SJCRH30 (cell line): Measurements from ENCODE around the gene PSRC1. TPM values are rescaled to one million over a fixed set of nuclear protein-coding genes. Genes with fewer than 3 reads are reported as not detected.

ENCODE experiments used
- DNase-seq, 2 experiments: peaks; one replicate each; pipeline ENCODE4 v3.0.0-alpha.2; 2015 to 2020
- H3K27ac ChIP-seq: fragments of 250-450 bp; sonication (Bioruptor Pico); 2 replicates; pipeline ENCODE4 v1.5.1; 2020; ENCODE audit warnings: mild to moderate bottlenecking, moderate library complexity
- H3K27me3 ChIP-seq: fragments of 250-450 bp; sonication (Bioruptor Pico); 2 replicates; pipeline ENCODE4 v1.5.1; 2020; ENCODE audit warnings: mild to moderate bottlenecking, moderate library complexity
- H3K36me3 ChIP-seq: fragments of 250-450 bp; sonication (Bioruptor Pico); 2 replicates; pipeline ENCODE4 v1.5.1; 2020; ENCODE audit warnings: mild to moderate bottlenecking, moderate library complexity
- H3K4me1 ChIP-seq: fragments of 250-450 bp; sonication (Bioruptor Pico); 2 replicates; pipeline ENCODE4 v1.5.1; 2020; ENCODE audit warnings: mild to moderate bottlenecking, moderate library complexity
- H3K4me3 ChIP-seq: fragments of 250-450 bp; sonication (Bioruptor Pico); 2 replicates; pipeline ENCODE4 v1.5.1; 2020; ENCODE audit warnings: mild to moderate bottlenecking, moderate library complexity
- H3K9me3 ChIP-seq: fragments of 250-450 bp; sonication (Bioruptor Pico); replicated peaks from 2 replicates; pipeline ENCODE4 v1.5.1; 2020; ENCODE audit warnings: mild to moderate bottlenecking, moderate library complexity
- total RNA-seq: library from RNA; depleted of rRNA; stranded (reverse); fragments of >200 nt; shearing (Covaris generic); gene quantifications from 2 replicates; pipeline ENCODE4 v1.2.3, GENCODE V29; 2014

The PSRC1 gene
- total RNA-seq, 1 experiment from 2014 or later, result 67.5 TPM

DNA sequence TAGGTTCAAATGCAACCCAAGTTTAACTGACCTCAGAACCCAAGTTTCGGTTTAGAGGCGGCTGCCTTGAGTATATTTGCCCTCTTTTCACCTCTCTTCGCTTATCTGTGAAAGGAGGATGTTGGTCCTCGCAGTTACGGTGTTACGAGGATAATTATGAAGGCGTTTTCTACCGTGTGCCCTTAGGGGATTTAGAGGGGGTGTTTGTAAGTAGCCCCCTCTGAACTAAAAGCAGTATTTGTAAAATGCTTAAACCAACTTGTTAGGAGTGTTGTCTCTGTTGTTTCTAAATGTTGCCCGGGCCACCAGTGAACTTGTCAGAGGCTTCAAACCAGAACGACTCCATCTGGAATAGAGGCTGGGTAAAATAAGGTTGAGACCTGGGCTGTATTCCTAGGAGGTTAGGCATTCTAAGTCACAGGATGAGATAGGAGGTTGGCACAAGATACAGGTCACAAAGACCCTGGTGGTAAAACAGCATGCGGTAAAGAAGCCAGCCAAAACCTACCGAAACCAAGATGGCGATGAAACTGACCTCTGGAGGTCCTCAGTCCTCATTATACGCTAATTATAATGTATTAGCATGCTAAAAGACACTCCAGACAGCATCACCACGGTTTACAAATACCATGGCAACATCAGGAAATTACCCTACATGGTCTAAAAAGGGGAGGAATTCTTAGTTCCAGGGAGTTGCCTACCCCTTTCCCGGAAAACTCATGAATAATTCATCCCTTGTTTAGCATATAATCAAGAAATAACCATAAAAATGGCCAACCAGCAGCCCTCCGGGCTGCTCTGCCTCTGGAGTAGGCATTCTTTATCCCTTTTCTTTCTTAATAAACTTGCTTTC lies 1.0 kb upstream of the PSRC1 start:
- Histone ChIP-seq H3K4me1 (peaks cover 8% of the 10 kb centered on the region), H3K27me3 (no peaks in the 10 kb centered on the region), H3K36me3 (0 out of 2 replicates have a peak, but pooled peaks cover 3% of the 10 kb centered on the region), H3K4me3 (peak overlapping the region; percentile 70), H3K27ac (peak overlapping the region; percentile 77), H3K9me3 (no peaks in the 10 kb centered on the region)
- DNase-seq, result no peak

DNA sequence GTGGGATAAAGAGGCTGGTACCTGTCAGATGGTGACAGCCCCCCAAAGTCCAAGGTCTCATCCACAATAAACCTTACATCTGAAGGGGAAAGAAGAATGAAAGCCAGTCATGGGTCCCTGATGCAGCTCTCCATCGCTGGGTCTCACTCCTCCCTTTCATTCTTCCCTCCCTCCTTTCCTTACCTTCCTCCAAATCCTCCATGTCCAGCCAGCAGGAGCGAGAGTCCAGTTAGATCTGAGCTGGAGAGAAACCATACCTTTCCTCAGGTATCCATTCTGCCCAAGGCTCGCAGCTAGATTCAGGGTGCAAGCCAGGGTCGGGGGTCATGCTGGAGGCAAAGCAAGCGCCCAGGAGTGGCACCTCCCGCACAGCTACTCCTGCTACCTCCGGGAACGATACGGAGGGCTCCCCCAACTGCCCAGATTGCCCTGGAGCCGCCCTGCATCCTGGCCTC lies 421 bp downstream of the PSRC1 start:
- DNase-seq, result no peak
- Histone ChIP-seq H3K27me3 (no peaks in the 10 kb centered on the region), H3K36me3 (peaks cover 10% of the 10 kb centered on the region; the same call in 1 of the 2 replicates), H3K4me1 (peaks cover 8% of the 10 kb centered on the region), H3K27ac (peak overlapping the region; percentile 77), H3K9me3 (no peaks in the 10 kb centered on the region), H3K4me3 (peak overlapping the region; percentile 70)

DNA sequence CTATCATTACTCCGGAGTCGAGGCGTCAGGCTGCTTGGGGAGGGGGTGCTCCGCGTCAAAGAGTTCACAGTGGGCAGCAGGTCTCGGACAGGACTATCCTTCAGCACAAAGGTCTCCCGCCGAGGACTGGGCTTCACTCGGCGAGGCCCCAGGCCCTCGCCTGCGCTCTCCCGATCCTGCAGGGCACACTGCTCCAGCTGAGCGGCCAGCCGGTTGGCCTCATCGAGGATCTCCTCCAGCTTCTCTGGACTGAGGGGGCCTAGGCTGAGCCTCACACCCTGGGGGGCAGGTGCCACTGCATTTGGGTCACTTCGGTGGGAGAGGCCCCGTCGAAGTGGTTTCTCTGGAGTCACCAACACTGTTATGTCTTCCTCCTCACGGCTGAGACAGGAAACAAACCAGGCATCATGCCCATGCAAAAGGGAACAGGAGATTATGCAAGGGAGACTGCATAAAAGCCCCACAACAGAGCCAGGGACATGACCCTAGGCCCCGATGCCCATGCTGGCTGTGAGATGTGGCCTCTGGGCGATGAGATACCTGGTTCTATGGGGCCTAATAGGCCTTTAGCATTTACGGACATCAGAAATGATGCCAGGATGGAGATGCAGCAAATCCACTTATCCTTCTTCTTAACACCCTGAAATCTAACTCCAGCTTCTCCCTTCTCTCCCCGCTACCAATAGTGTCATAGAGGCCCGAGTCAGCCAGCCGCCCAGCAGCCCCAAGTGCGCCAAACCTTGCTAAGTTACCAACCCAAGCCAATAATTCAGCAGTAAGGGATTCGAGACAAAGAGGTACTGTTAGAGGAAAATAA lies 1.1 kb downstream of the PSRC1 start:
- Histone ChIP-seq H3K9me3 (no peaks in the 10 kb centered on the region), H3K4me3 (peak overlapping the region; percentile 70), H3K27me3 (no peaks in the 10 kb centered on the region), H3K4me1 (peaks cover 8% of the 10 kb centered on the region), H3K27ac (no peak overlapping the region; the same call in 1 of the 2 replicates), H3K36me3 (peaks cover 10% of the 10 kb centered on the region; the same call in 1 of the 2 replicates)
- DNase-seq, result no peak

DNA sequence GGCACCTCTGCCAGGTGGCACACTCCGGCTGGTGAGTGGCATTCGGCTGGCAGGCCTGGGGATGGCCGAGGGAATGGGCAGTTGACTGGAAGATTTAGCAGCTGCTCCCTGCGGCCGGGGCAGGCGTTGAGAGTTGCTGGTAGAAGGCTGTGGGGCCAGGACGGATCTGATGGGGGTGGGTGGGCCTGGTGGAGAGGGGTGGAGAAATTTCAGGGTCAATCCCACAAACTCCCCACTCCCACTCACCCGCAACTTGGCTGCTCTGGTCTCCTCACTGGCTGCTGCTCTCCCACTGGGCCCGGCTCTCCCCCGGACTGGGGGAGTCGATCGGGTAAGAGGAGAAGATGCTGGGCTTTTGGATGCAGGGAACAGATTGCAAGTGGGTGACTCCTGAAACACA lies 2.1 kb downstream of the PSRC1 start:
- H3K27me3 ChIP-seq, result no peaks in the 10 kb centered on the region
- H3K4me3 ChIP-seq, result no peak overlapping the region
- no peak overlapping the region for H3K27ac ChIP-seq
- H3K4me1 ChIP-seq, result peaks cover 15% of the 10 kb centered on the region
- no peak for DNase-seq
- H3K36me3 ChIP-seq, result peaks cover 10% of the 10 kb centered on the region; the same call in 1 of the 2 replicates
- H3K9me3 ChIP-seq, result no peaks in the 10 kb centered on the region

DNA sequence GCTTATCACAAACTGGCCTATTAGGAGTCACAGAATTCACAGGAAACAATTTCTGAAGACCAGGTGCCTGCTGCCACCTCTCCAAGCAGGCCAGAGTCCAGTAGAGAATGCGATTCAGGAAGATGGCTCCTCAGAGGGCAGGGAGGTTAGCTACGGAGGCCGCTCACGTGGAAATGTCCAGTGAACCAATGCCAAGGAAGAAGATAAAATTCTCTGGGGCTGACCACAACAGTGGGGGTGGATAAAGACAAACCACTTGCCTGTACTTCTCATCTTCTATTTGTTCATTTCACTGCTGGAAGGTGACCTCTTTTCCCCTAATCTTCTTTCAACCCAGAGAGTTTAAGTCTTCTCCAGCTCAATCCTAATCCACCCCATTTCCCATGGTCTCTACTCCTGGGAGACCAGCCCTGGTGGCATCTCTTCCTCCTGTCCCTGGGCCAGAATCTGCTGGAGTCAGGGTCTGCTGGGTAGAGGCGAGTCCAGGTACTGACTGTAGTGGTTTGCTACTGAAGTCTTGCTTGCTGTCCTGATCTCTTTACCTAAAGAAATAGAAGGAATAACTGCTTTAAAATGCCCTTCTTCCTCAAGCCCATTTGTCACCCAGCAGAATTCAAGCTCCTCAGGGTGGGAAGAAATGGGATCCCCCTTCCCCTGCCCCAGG lies 3.2 kb downstream of the PSRC1 start:
- H3K4me3 ChIP-seq, result no peak overlapping the region
- H3K4me1 ChIP-seq, result peaks cover 24% of the 10 kb centered on the region
- H3K36me3 ChIP-seq, result peaks cover 10% of the 10 kb centered on the region; the same call in 1 of the 2 replicates
- H3K9me3 ChIP-seq, result no peaks in the 10 kb centered on the region
- no peak overlapping the region for H3K27ac ChIP-seq
- DNase-seq, result no peak
- H3K27me3 ChIP-seq, result no peaks in the 10 kb centered on the region

DNA sequence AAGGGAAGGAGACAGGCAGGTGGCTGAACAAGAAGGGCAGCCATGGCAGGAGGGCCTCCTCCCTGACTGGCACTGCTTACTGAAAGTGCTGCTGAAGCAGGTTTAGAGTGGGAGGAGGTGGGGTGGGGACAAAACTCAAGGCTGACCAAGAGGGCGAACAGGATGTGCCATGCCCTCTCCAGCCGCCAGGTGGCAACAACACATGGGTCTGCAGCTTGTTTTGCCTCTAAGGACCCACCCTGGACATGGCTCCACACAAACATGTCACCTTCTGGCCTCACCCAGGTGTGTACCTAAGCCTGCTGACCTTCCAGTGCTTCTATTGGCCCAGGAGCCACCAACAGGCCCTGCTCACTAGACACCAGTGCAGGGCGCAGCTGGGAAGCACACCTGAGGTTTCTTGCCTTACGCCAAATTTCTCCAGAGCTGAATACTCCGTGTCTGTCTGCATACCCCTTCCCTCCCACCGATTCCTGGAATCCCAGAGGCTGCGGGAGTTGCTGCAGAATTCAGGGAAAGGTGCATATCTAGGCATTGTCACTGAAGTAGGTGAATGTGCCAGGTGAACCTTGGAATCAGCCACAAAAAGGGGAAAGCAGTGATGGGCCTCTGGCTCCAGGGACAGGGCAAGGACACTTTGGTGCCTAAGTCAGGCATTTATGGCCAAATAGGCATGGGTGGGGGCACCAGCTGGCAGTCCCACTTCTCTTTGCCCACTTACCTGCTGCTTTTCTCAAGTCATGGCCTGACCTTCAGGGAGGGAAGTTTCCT lies 5.3 kb downstream of the PSRC1 start:
- Histone ChIP-seq H3K36me3 (peaks cover 10% of the 10 kb centered on the region; the same call in 1 of the 2 replicates), H3K4me3 (no peak overlapping the region), H3K27ac (no peak overlapping the region), H3K4me1 (peaks cover 37% of the 10 kb centered on the region), H3K27me3 (no peaks in the 10 kb centered on the region), H3K9me3 (no peaks in the 10 kb centered on the region)
- DNase-seq, result peak; percentile 58 to 69

DNA sequence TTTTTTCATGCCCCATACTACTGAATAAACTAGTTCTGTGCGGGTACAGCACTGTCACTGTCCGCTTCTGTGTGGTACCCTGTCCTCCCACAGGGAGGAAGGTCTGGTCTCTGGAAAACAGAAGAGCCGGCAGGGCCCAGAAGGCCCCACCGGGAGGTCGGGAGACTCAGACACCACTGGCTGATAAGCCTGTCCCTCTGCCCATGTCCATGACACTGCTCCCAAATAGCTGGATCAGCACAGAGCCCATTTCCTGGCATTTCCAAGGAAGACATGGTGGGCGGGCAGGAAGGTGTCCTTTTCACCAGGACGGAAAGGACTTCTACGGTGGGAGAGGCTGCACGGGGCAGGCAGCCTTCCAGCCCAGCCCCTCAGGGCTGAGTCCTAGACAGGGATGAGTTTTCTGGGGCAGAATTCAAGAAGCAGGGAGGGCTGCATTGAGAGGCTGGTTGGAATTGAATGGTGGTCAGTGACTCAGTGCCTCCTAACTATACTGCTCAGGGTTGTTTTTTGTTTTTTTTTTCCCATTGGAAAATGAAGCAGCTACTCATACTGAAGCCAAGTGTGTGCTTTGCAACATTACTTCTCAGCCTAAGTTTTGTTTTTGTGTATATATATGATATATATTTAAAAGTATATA lies 7.1 kb downstream of the PSRC1 start:
- H3K4me3 ChIP-seq, result peak overlapping the region; percentile 39
- DNase-seq, result peak; percentile 35 to 55
- no peaks in the 10 kb centered on the region for H3K9me3 ChIP-seq
- H3K27ac ChIP-seq, result peak overlapping the region; percentile 0; the same call in 1 of the 2 replicates
- H3K36me3 ChIP-seq, result peaks cover 7% of the 10 kb centered on the region; the same call in 1 of the 2 replicates
- H3K4me1 ChIP-seq, result peaks cover 42% of the 10 kb centered on the region
- H3K27me3 ChIP-seq, result no peaks in the 10 kb centered on the region

DNA sequence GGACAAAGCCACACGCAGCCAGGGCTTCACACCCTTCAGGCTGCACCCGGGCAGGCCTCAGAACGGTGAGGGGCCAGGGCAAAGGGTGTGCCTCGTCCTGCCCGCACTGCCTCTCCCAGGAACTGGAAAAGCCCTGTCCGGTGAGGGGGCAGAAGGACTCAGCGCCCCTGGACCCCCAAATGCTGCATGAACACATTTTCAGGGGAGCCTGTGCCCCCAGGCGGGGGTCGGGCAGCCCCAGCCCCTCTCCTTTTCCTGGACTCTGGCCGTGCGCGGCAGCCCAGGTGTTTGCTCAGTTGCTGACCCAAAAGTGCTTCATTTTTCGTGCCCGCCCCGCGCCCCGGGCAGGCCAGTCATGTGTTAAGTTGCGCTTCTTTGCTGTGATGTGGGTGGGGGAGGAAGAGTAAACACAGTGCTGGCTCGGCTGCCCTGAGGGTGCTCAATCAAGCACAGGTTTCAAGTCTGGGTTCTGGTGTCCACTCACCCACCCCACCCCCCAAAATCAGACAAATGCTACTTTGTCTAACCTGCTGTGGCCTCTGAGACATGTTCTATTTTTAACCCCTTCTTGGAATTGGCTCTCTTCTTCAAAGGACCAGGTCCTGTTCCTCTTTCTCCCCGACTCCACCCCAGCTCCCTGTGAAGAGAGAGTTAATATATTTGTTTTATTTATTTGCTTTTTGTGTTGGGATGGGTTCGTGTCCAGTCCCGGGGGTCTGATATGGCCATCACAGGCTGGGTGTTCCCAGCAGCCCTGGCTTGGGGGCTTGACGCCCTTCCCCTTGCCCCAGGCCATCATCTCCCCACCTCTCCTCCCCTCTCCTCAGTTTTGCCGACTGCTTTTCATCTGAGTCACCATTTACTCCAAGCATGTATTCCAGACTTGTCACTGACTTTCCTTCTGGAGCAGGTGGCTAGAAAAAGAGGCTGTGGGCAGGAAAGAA lies 8.1 kb downstream of the PSRC1 start:
- H3K4me3 ChIP-seq, result peak overlapping the region; percentile 39
- H3K9me3 ChIP-seq, result no peaks in the 10 kb centered on the region
- no peaks in the 10 kb centered on the region for H3K27me3 ChIP-seq
- DNase-seq, result peak; percentile 67 to 78
- peaks cover 7% of the 10 kb centered on the region; the same call in 1 of the 2 replicates for H3K36me3 ChIP-seq
- peak overlapping the region; percentile 5; the same call in 1 of the 2 replicates for H3K27ac ChIP-seq
- peaks cover 45% of the 10 kb centered on the region for H3K4me1 ChIP-seq

DNA sequence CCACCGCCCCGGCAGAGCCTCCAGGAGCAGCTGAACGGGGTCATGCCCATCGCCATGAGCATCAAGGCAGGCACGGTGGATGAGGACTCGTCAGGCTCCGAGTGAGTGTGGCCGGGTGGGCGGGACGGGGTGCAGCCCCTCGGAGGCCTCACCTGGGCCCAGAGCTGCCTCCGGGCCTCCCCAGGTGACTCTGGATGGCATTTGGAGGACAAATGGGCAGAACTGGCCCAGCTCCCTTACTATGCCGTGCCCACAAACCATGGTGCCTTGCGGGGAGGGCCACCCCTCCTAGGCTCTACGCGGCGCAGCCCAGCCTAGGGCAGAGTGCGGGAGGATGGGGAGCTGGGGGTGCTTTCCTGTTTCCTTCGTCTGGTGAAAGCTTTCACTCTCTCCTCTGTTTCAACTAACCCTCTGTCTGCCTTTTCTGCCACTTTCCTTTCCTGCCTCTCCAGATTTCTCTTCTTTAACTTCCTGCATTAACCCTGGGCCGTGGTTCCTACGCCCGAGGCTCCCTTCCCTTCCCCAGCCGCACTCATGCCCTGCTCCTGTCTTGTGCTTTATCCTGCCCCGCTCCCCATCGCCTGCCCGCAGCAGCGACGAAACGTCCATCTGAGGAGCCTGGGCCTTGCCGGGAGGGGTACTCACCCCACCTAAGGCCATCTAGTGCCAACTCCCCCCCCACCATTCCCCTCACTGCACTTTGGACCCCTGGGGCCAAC lies 9.2 kb downstream of the PSRC1 start:
- no peak overlapping the region; the same call in 1 of the 2 replicates for H3K4me3 ChIP-seq
- peaks cover 7% of the 10 kb centered on the region; the same call in 1 of the 2 replicates for H3K36me3 ChIP-seq
- no peaks in the 10 kb centered on the region for H3K9me3 ChIP-seq
- no peaks in the 10 kb centered on the region for H3K27me3 ChIP-seq
- no peak for DNase-seq
- H3K4me1 ChIP-seq, result peaks cover 50% of the 10 kb centered on the region
- no peak overlapping the region for H3K27ac ChIP-seq

DNA sequence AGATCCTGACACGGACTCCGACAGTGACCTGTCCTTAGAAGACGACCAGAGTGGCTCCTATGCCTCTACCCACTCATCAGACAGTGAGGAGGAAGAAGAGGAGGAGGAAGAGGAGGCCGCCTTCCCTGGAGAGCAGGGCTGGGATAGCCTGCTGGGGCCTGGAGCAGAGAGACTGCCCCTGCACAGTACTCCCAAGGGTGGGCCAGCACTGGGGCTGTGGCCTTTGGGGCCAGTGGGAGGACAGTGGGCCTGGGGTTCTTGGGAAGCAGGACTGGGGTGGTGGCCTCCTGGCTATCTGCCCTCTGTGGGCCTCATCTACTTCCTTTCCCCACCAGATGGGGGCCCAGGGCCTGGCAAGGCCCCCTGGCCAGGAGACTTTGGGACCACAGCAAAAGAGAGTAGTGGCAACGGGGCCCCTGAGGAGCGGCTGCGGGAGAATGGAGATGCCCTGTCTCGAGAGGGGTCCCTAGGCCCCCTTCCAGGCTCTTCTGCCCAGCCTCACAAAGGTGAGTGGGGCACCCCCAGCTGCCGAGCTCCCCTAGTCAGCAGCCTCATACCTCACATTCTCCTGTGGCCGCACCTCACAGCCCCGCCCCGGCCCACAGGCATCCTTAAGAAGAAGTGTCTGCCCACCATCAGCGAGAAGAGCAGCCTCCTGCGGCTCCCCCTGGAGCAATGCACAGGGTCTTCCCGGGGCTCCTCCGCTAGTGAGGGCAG lies 10.0 kb downstream of the PSRC1 start:
- Histone ChIP-seq H3K4me3 (no peak overlapping the region), H3K27ac (no peak overlapping the region), H3K4me1 (peaks cover 50% of the 10 kb centered on the region), H3K36me3 (no peaks in the 10 kb centered on the region), H3K27me3 (no peaks in the 10 kb centered on the region), H3K9me3 (no peaks in the 10 kb centered on the region)
- DNase-seq, result no peak

DNA sequence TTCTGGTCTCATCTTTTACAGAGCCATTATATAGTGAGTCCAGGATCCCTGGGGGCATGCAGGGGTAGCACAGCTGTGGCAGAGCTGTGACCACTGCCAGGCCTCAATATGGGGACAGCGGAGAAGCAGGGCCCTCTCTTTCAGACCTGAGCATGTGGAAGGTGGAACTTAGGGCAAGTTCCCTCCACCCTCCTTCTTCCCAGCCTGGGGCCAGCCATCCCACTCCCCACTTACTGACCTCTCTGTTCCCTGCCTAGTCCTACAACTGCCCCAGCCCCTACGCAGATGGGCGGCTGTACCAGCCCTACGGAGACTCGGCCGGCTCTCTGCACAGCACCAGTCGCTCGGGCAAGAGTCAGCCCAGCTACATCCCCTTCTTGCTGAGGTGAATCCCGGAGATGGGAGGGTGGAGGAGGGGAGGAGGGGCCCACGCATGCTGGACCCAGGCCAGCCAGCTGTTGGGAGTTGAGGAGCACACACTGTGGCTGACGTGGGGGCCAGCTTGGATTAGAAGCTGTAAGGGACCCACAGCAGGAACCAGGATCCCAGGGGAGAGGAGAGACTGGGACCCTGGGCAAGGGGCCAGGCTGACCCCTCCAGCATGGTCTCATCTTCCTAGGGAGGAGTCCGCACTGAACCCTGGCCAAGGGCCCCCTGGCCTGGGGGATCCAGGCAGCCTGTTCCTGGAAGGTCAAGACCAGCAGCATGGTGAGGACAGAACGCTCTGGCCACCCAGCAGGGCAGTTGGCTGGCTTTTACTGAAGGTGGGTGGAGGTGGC lies 10.7 kb downstream of the PSRC1 start:
- Histone ChIP-seq H3K27ac (no peak overlapping the region), H3K9me3 (no peaks in the 10 kb centered on the region), H3K4me3 (no peak overlapping the region), H3K4me1 (peaks cover 50% of the 10 kb centered on the region), H3K36me3 (no peaks in the 10 kb centered on the region), H3K27me3 (no peaks in the 10 kb centered on the region)
- DNase-seq, result peak; percentile 76 to 86
